ENCODE data around the gene IQSEC3. TPM values are rescaled to one million over a fixed set of nuclear protein-coding genes. Genes with fewer than 3 reads are reported as not detected.

The IQSEC3 gene
- total RNA-seq, 1 donor from 2014 or later, result 0.10 TPM

GRCh38 chr12:138898-139534 is 72.4 kb downstream of the IQSEC3 start:
- no peak for DNase-seq (ENCODE audit: low read depth)

GRCh38 chr12:139585-139984 is 73.0 kb downstream of the IQSEC3 start:
- no peak for DNase-seq (ENCODE audit: low read depth)

- DNase-seq (ENCODE audit: low read depth), result no peak
Measured at GRCh38 chr12:140162-140561, 73.6 kb downstream of the IQSEC3 start.

- peak; percentile 82 for DNase-seq (ENCODE audit: low read depth)
Measured at GRCh38 chr12:143964-144649, 77.5 kb downstream of the IQSEC3 start.

- DNase-seq (ENCODE audit: low read depth), result no peak
Measured at GRCh38 chr12:144650-145284, 78.2 kb downstream of the IQSEC3 start.

GRCh38 chr12:145369-145960 is 78.9 kb downstream of the IQSEC3 start:
- peak; percentile 60 for DNase-seq (ENCODE audit: low read depth)

GRCh38 chr12:147242-147641 is 80.7 kb downstream of the IQSEC3 start:
- no peak for DNase-seq (ENCODE audit: low read depth)

GRCh38 chr12:148676-149416 is 82.3 kb downstream of the IQSEC3 start:
- no peak for DNase-seq (ENCODE audit: low read depth)

- DNase-seq (ENCODE audit: low read depth), result no peak
Measured at GRCh38 chr12:151579-151978, 85.0 kb downstream of the IQSEC3 start.

- peak; percentile 29 for DNase-seq (ENCODE audit: low read depth)
Measured at GRCh38 chr12:152440-152839, 85.9 kb downstream of the IQSEC3 start.

- DNase-seq (ENCODE audit: low read depth), result peak; percentile 40
Measured at GRCh38 chr12:153080-153746, 86.6 kb downstream of the IQSEC3 start.

- no peak for DNase-seq (ENCODE audit: low read depth)
Measured at GRCh38 chr12:154058-154457, 87.5 kb downstream of the IQSEC3 start.

GRCh38 chr12:155006-155405 is 88.4 kb downstream of the IQSEC3 start:
- DNase-seq (ENCODE audit: low read depth), result no peak

- no peak for DNase-seq (ENCODE audit: low read depth)
Measured at GRCh38 chr12:155646-156045, 89.1 kb downstream of the IQSEC3 start.

GRCh38 chr12:156945-157344 is 90.4 kb downstream of the IQSEC3 start:
- DNase-seq (ENCODE audit: low read depth), result no peak

GRCh38 chr12:157644-158043 is 91.1 kb downstream of the IQSEC3 start:
- no peak for DNase-seq (ENCODE audit: low read depth)

GRCh38 chr12:159156-159782 is 92.7 kb downstream of the IQSEC3 start:
- DNase-seq (ENCODE audit: low read depth), result no peak

GRCh38 chr12:160858-161257 is 94.3 kb downstream of the IQSEC3 start:
- DNase-seq (ENCODE audit: low read depth), result no peak

GRCh38 chr12:161823-162222 is 95.3 kb downstream of the IQSEC3 start:
- DNase-seq (ENCODE audit: low read depth), result no peak

GRCh38 chr12:162467-163307 is 96.1 kb downstream of the IQSEC3 start:
- DNase-seq (ENCODE audit: low read depth), result no peak
